GM23338 (cell line): Measurements from ENCODE around the gene ZNF445. TPM values are rescaled to one million over a fixed set of nuclear protein-coding genes. Genes with fewer than 3 reads are reported as not detected.

Source experiments
- ATAC-seq: fragments of 200-7000 bp; cut with Tn5 transposase; 3 replicates; pipeline ENCODE4 v1.9.1; 2020
- DNase-seq: peaks from one replicate; pipeline ENCODE4 v3.0.0-alpha.2; 2015; ENCODE audit warnings: low spot score
- H2AFZ ChIP-seq: fragments of 200-600 bp; sonication (generic); 2 replicates; pipeline ENCODE4 v1.8.0; 2016; ENCODE audit warnings: antibody characterized with exemption, mild to moderate bottlenecking, moderate library complexity
- H3F3A ChIP-seq: fragments of 200-600 bp; sonication (generic); replicated peaks from 2 replicates; pipeline ENCODE4 v1.8.0; 2017; ENCODE audit warnings: antibody characterized with exemption, mixed run types, low read depth
- H3K27ac ChIP-seq: fragments of 200-600 bp; sonication (generic); 2 replicates; pipeline ENCODE4 v1.6.1; 2016; ENCODE audit warnings: low read depth
- H3K27me3 ChIP-seq: fragments of 200-600 bp; sonication (generic); 2 replicates; pipeline ENCODE4 v1.8.0; 2016; ENCODE audit warnings: mild to moderate bottlenecking, mixed run types, moderate library complexity; ENCODE audit not compliant: insufficient read depth
- H3K36me3 ChIP-seq: fragments of 200-600 bp; sonication (generic); 2 replicates; pipeline ENCODE4 v1.8.0; 2016; ENCODE audit warnings: mild to moderate bottlenecking; ENCODE audit not compliant: insufficient read depth
- H3K4me1 ChIP-seq: fragments of 200-600 bp; sonication (generic); 2 replicates; pipeline ENCODE4 v1.8.0; 2016; ENCODE audit warnings: mild to moderate bottlenecking, moderate library complexity; ENCODE audit not compliant: insufficient read depth
- H3K4me2 ChIP-seq: fragments of 200-600 bp; sonication (generic); 2 replicates; pipeline ENCODE4 v1.7.1; 2017; ENCODE audit warnings: mixed run types
- H3K4me3 ChIP-seq: fragments of 200-600 bp; sonication (generic); 2 replicates; pipeline ENCODE4 v1.6.1; 2016; ENCODE audit warnings: mixed run types
- H3K79me2 ChIP-seq: fragments of 200-600 bp; sonication (generic); replicated peaks from 2 replicates; pipeline ENCODE4 v1.8.0; 2017; ENCODE audit warnings: mild to moderate bottlenecking; ENCODE audit not compliant: insufficient read depth
- H3K9me2 ChIP-seq: fragments of 200-600 bp; sonication (generic); 2 replicates; pipeline ENCODE4 v1.8.0; 2017; ENCODE audit not compliant: insufficient read depth
- H4K20me1 ChIP-seq: fragments of 200-600 bp; sonication (generic); replicated peaks from 2 replicates; pipeline ENCODE4 v1.8.0; 2017; ENCODE audit warnings: mild to moderate bottlenecking; ENCODE audit not compliant: insufficient read depth
- H3K27ac Mint-ChIP-seq: 2 replicates; pipeline ENCODE4 v1.8.0; 2020; ENCODE audit warnings: inconsistent platforms, mild to moderate bottlenecking, moderate library complexity, mixed read lengths
- H3K27me3 Mint-ChIP-seq: 3 replicates; pipeline ENCODE4 v1.8.0; 2022; ENCODE audit warnings: low read depth, mild to moderate bottlenecking, moderate library complexity, mixed read lengths, inconsistent platforms; ENCODE audit not compliant: insufficient read depth, poor library complexity
- H3K36me3 Mint-ChIP-seq: 3 replicates; pipeline ENCODE4 v1.8.0; 2021; ENCODE audit warnings: low read depth, mild to moderate bottlenecking, inconsistent platforms, moderate library complexity, mixed read lengths
- H3K4me1 Mint-ChIP-seq: 3 replicates; pipeline ENCODE4 v1.8.0; 2020; ENCODE audit warnings: mild to moderate bottlenecking, inconsistent platforms, mixed read lengths
- H3K4me3 Mint-ChIP-seq: 3 replicates; pipeline ENCODE4 v1.8.0; 2021; ENCODE audit warnings: moderate library complexity, mild to moderate bottlenecking, inconsistent platforms, mixed read lengths
- H3K9me3 Mint-ChIP-seq: 3 replicates; pipeline ENCODE4 v1.8.0; 2020; ENCODE audit warnings: moderate library complexity, mild to moderate bottlenecking, inconsistent platforms, mixed read lengths
- CREB1 ChIP-seq: fragments of 250-450 bp; sonication (Bioruptor Pico); IDR thresholded peaks from 2 replicates; pipeline ENCODE4 v1.5.0; 2020; ENCODE audit warnings: low read depth, mild to moderate bottlenecking, moderate library complexity
- ETS1 ChIP-seq: IDR thresholded peaks from 2 replicates; pipeline ENCODE4 v1.6.1; 2016; ENCODE audit warnings: antibody characterized with exemption
- EZH2 ChIP-seq: fragments of 200-600 bp; sonication (generic); IDR thresholded peaks from one replicate; pipeline ENCODE4 v1.8.0; 2017; ENCODE audit warnings: antibody characterized with exemption, mild to moderate bottlenecking, low read depth; ENCODE audit not compliant: unreplicated experiment
- NANOG ChIP-seq: IDR thresholded peaks from 2 replicates; pipeline ENCODE4 v1.6.1; 2016; ENCODE audit warnings: antibody characterized with exemption, borderline replicate concordance
- POLR2AphosphoS5 ChIP-seq: IDR thresholded peaks from 2 replicates; pipeline ENCODE4 v1.6.1; 2016; ENCODE audit warnings: antibody characterized with exemption, low read depth
- ZNF462 ChIP-seq: fragments of 250-450 bp; sonication (Bioruptor Pico); IDR thresholded peaks from 2 replicates; pipeline ENCODE4 v1.5.0; 2020; ENCODE audit warnings: mild to moderate bottlenecking, moderate library complexity
- polyA plus RNA-seq: library from polyadenylated mRNA; unstranded; fragments of >200 nt; fragmentation: Nextera tagmentation; extraction: Ambion mirVana; gene quantifications from 2 replicates; pipeline ENCODE4 v1.2.1, GENCODE V29; 2016
- total RNA-seq: library from RNA; depleted of rRNA; stranded (reverse); fragments of >200 nt; shearing (Covaris generic); gene quantifications from 2 replicates; pipeline ENCODE4 v1.2.3, GENCODE V29; 2014

The ZNF445 gene
- total and polyA plus RNA-seq, 2 experiments from 2014 or later, result 2.7 to 16.6 TPM

- no peak for TF ChIP-seq ZNF462 (CRISPR knock-in tag)
- TF ChIP-seq EZH2, result no peak
- no peak for TF ChIP-seq POLR2AphosphoS5
- TF ChIP-seq CREB1 (CRISPR knock-in tag), result no peak
- TF ChIP-seq NANOG, result no peak
Observed at GRCh38 chr3:44499149-44499898, 21.9 kb upstream of the ZNF445 start (continued).

- Histone ChIP-seq H3K27me3 (no peaks in the 10 kb centered on the region), H3K4me3 (no peak overlapping the region), H3K4me2 (no peak overlapping the region), H3K4me1 (no peaks in the 10 kb centered on the region), H2AFZ (no peak overlapping the region), H3K79me2 (no peaks in the 10 kb centered on the region), H3K27ac (no peak overlapping the region), H3F3A (no peaks in the 10 kb centered on the region), H3K36me3 (peaks cover 30% of the 10 kb centered on the region), H4K20me1 (peaks cover 5% of the 10 kb centered on the region), H3K9me2 (no peaks in the 10 kb centered on the region)
- Mint-ChIP-seq H3K27me3 (peaks cover 1% of the 10 kb centered on the region), H3K4me3 (no peak overlapping the region), H3K9me3 (peaks cover 56% of the 10 kb centered on the region), H3K36me3 (peaks cover 95% of the 10 kb centered on the region), H3K4me1 (no peaks in the 10 kb centered on the region), H3K27ac (no peak overlapping the region)
- ATAC-seq, result no peak
- no peak for DNase-seq
- no peak for TF ChIP-seq ZNF462 (CRISPR knock-in tag)
- TF ChIP-seq ETS1, result no peak
- no peak for TF ChIP-seq CREB1 (CRISPR knock-in tag)
Observed at GRCh38 chr3:44495636-44496415, 18.4 kb upstream of the ZNF445 start.
